Hippocampal formation (tissue), 2 donors: ENCODE measurements around the gene EDEM1.
"Not testable (repeated sequence)": the region's sequence is repeated elsewhere in the genome, so short reads cannot be mapped to it uniquely, and the experiment has no call there.

Source experiments
- DNase-seq, 2 donors: peaks; one replicate each; lab custom pipeline; 2025; lab: John Stamatoyannopoulos, UW

Gene EDEM1

GRCh38 chr3:5172018-5172417 is 15.5 kb upstream of the EDEM1 start:
- DNase-seq, result no peak

GRCh38 chr3:5179036-5179435 is 8.5 kb upstream of the EDEM1 start:
- DNase-seq, result not testable (repeated sequence)

- DNase-seq, result no peak
These were observed 5.9 kb upstream of the EDEM1 start for GRCh38 chr3:5181469-5182141.

GRCh38 chr3:5183714-5184113 is 3.8 kb upstream of the EDEM1 start:
- not testable (repeated sequence) for DNase-seq

GRCh38 chr3:5184499-5184898 is 3.0 kb upstream of the EDEM1 start:
- DNase-seq, result no peak

- no peak for DNase-seq
These were observed 2.3 kb upstream of the EDEM1 start for GRCh38 chr3:5185093-5185673.

- no peak for DNase-seq
These were observed 1.2 kb upstream of the EDEM1 start for GRCh38 chr3:5186089-5186857.

GRCh38 chr3:5186858-5187155 is 700 bp upstream of the EDEM1 start:
- no peak for DNase-seq

- no peak for DNase-seq
These were observed 462 bp downstream of the EDEM1 start for GRCh38 chr3:5187920-5188418.

- peak in 1 of 2 donors; percentile 9 for DNase-seq
These were observed 1.1 kb downstream of the EDEM1 start for GRCh38 chr3:5188419-5189221.

- no peak for DNase-seq
These were observed 2.8 kb downstream of the EDEM1 start for GRCh38 chr3:5190147-5190791.

- no peak for DNase-seq
These were observed 4.2 kb downstream of the EDEM1 start for GRCh38 chr3:5191555-5192304.

- no peak for DNase-seq
These were observed 5.3 kb downstream of the EDEM1 start for GRCh38 chr3:5192571-5193365.

GRCh38 chr3:5194341-5194740 is 6.8 kb downstream of the EDEM1 start:
- DNase-seq, result no peak

- no peak for DNase-seq
These were observed 7.4 kb downstream of the EDEM1 start for GRCh38 chr3:5194801-5195509.

- peak in 1 of 2 donors; percentile 25 for DNase-seq
These were observed 8.1 kb downstream of the EDEM1 start for GRCh38 chr3:5195605-5196004.

GRCh38 chr3:5197022-5197421 is 9.5 kb downstream of the EDEM1 start:
- DNase-seq, result no peak

- no peak for DNase-seq
These were observed 10.2 kb downstream of the EDEM1 start for GRCh38 chr3:5197470-5198312.

- DNase-seq, result no peak
These were observed 10.8 kb downstream of the EDEM1 start for GRCh38 chr3:5198313-5198677.
